ENCODE results near the gene KANSL1L.
"Not testable (repeated sequence)": the region's sequence is repeated elsewhere in the genome, so short reads cannot be mapped to it uniquely, and the experiment has no call there.

The KANSL1L gene

GRCh38 chr2:210171309-210172218 lies at the start of gene KANSL1L:
Gene KANSL1L, minus strand, starts transcription at chr2:210171409. Its CDS starts 16,827 bp downstream, at chr2:210154582.
- DNase-seq (ENCODE audit: low spot score): peak; percentile 96

- no peak for DNase-seq (ENCODE audit: low spot score)
These were observed 43.9 kb upstream of the KANSL1L start for GRCh38 chr2:210215120-210215519.

GRCh38 chr2:210210185-210210584 lies 39.0 kb upstream of the KANSL1L start:
- no peak for DNase-seq (ENCODE audit: low spot score)

GRCh38 chr2:210207929-210208328 lies 36.7 kb upstream of the KANSL1L start:
- DNase-seq (ENCODE audit: low spot score): no peak

- no peak for DNase-seq (ENCODE audit: low spot score)
These were observed 32.3 kb upstream of the KANSL1L start for GRCh38 chr2:210203558-210203957.

GRCh38 chr2:210203147-210203546 lies 31.9 kb upstream of the KANSL1L start:
- DNase-seq (ENCODE audit: low spot score): no peak

GRCh38 chr2:210199854-210200253 lies 28.6 kb upstream of the KANSL1L start:
- DNase-seq (ENCODE audit: low spot score): no peak

GRCh38 chr2:210199186-210199765 lies 28.1 kb upstream of the KANSL1L start:
- peak; percentile 54 for DNase-seq (ENCODE audit: low spot score)

- peak; percentile 74 for DNase-seq (ENCODE audit: low spot score)
These were observed 27.1 kb upstream of the KANSL1L start for GRCh38 chr2:210198326-210198725.

GRCh38 chr2:210197720-210198119 lies 26.5 kb upstream of the KANSL1L start:
- no peak for DNase-seq (ENCODE audit: low spot score)

- DNase-seq (ENCODE audit: low spot score): peak; percentile 62
These were observed 24.1 kb upstream of the KANSL1L start for GRCh38 chr2:210195101-210195852.

- DNase-seq (ENCODE audit: low spot score): peak; percentile 81
These were observed 19.1 kb upstream of the KANSL1L start for GRCh38 chr2:210190345-210190744.

- peak; percentile 83 for DNase-seq (ENCODE audit: low spot score)
These were observed 18.4 kb upstream of the KANSL1L start for GRCh38 chr2:210189452-210190138.

- DNase-seq (ENCODE audit: low spot score): no peak
These were observed 17.5 kb upstream of the KANSL1L start for GRCh38 chr2:210188755-210189154.

GRCh38 chr2:210188190-210188589 lies 17.0 kb upstream of the KANSL1L start:
- DNase-seq (ENCODE audit: low spot score): no peak

GRCh38 chr2:210183936-210184335 lies 12.7 kb upstream of the KANSL1L start:
- DNase-seq (ENCODE audit: low spot score): not testable (repeated sequence)

- DNase-seq (ENCODE audit: low spot score): not testable (repeated sequence)
These were observed 10.4 kb upstream of the KANSL1L start for GRCh38 chr2:210181606-210182088.

- DNase-seq (ENCODE audit: low spot score): not testable (repeated sequence)
These were observed 9.9 kb upstream of the KANSL1L start for GRCh38 chr2:210181033-210181605.

GRCh38 chr2:210180477-210180876 lies 9.3 kb upstream of the KANSL1L start:
- no peak for DNase-seq (ENCODE audit: low spot score)

GRCh38 chr2:210179351-210179990 lies 8.3 kb upstream of the KANSL1L start:
- no peak for DNase-seq (ENCODE audit: low spot score)

- DNase-seq (ENCODE audit: low spot score): no peak
These were observed 6.6 kb upstream of the KANSL1L start for GRCh38 chr2:210177769-210178168.
